K562 (cell line): ENCODE measurements around the gene NAPA. TPM values are rescaled to one million over a fixed set of nuclear protein-coding genes. Genes with fewer than 3 reads are reported as not detected.

Experiments used
- ARHGAP35 ChIP-seq: fragments of 450-650 bp; IDR thresholded peaks from 2 replicates; pipeline ENCODE4 v1.6.1; 2018; ENCODE audit not compliant: partially characterized antibody
- CCNT2 ChIP-seq: IDR thresholded peaks from 2 replicates; pipeline ENCODE4 v1.6.1; 2011; ENCODE audit warnings: borderline replicate concordance, low read depth, mild to moderate bottlenecking, moderate library complexity, mixed read lengths, low read length; ENCODE audit not compliant: insufficient read length; ENCODE audit errors: extremely low read depth
- GATAD2A ChIP-seq: fragments of 450-650 bp; IDR thresholded peaks from 2 replicates; pipeline ENCODE4 v1.6.1; 2017
- MED1 ChIP-seq: sonication (generic); formaldehyde crosslinking; IDR thresholded peaks from 2 replicates; pipeline ENCODE4 v1.8.1; 2023; ENCODE audit warnings: missing genetic modification reagents, borderline replicate concordance
- NCOA1 ChIP-seq: fragments of 450-650 bp; IDR thresholded peaks from 2 replicates; pipeline ENCODE4 v1.6.1; 2016; ENCODE audit warnings: low read depth
- TEAD1 ChIP-seq, 2 experiments: fragments of 450-650 bp in 1 of 2; sonication (generic) in 1 of 2; formaldehyde crosslinking; IDR thresholded peaks; 2 replicates each; pipeline versions ENCODE4 v1.4.0 to v1.8.0; 2020 to 2022; ENCODE audit warnings: mild to moderate bottlenecking in 2 of 2, missing genetic modification reagents in 1 of 2
- TRIM24 ChIP-seq, 2 experiments: fragments of 450-650 bp; IDR thresholded peaks; 2 replicates each; pipeline ENCODE4 v1.6.1; 2016
- polyA plus RNA-seq, 8 experiments: library from polyadenylated mRNA; depleted of rRNA in 4 of 8; stranded (reverse) in 5 of 8; unstranded in 3 of 8; fragments of >200 nt; fragmentation: Nextera tagmentation in 2 of 8; fragmentation: Illumina TruSeq in 1 of 8; extraction: Ambion mirVana in 2 of 8; extraction: Trizol in 1 of 8; gene quantifications; 2 replicates each; pipeline versions ENCODE4 v1.2.1 to v1.2.3, GENCODE V29; 2011 to 2014; ENCODE audit warnings: inconsistent platforms in 1 of 8, missing spikeins in 1 of 8
- total RNA-seq, 7 experiments: library from RNA; depleted of rRNA in 6 of 7; stranded (reverse); fragments of >200 nt in 6 of 7; fragmentation: Illumina TruSeq in 2 of 7; extraction: Trizol in 2 of 7; gene quantifications; 2 replicates each; pipeline versions ENCODE4 v1.2.1 to v1.2.3, GENCODE V29; 2011 to 2021; ENCODE audit warnings: low replicate concordance in 1 of 7
- TF ChIP-seq, protein P1 (sequence below), 2 experiments: fragments of 450-650 bp; IDR thresholded peaks; 2 replicates each; pipeline ENCODE4 v1.6.1; 2018; ENCODE audit warnings: mild to moderate bottlenecking in 2 of 2, low read depth in 1 of 2; ENCODE audit not compliant: partially characterized antibody in 2 of 2
- TF ChIP-seq, protein P2 (sequence below): fragments of 250-450 bp; sonication (Bioruptor Pico); IDR thresholded peaks from 2 replicates; pipeline ENCODE4 v1.9.0; 2021; ENCODE audit warnings: mild to moderate bottlenecking, inconsistent platforms
- TF ChIP-seq, protein P3 (sequence below): sonication (generic); formaldehyde crosslinking; IDR thresholded peaks from 2 replicates; pipeline ENCODE4 v1.8.0; 2023; ENCODE audit warnings: mild to moderate bottlenecking, missing genetic modification reagents
- TF ChIP-seq, protein P4 (sequence below), 2 experiments: IDR thresholded peaks; 2 replicates each; pipeline ENCODE4 v1.6.1; 2011; ENCODE audit warnings: borderline replicate concordance in 1 of 2, control low read depth in 1 of 2, low read depth in 1 of 2, low read length in 1 of 2, mild to moderate bottlenecking in 1 of 2, mixed read lengths in 1 of 2, moderate library complexity in 1 of 2; ENCODE audit not compliant: insufficient read depth in 1 of 2, insufficient read length in 1 of 2, poor library complexity in 1 of 2, severe bottlenecking in 1 of 2; ENCODE audit errors: extremely low read depth in 1 of 2
- TF ChIP-seq, protein P5 (sequence below): fragments of 450-650 bp; formaldehyde crosslinking; IDR thresholded peaks from 2 replicates; pipeline ENCODE4 v1.4.0; 2022; ENCODE audit warnings: missing genetic modification characterization

The NAPA gene
- total and polyA plus RNA-seq, 9 of the 15 experiments (the other 6 are each of a cell fraction or from before 2014, with no cell fraction given), result 5.4 to 98.6 (median 77.5) TPM

DNA sequence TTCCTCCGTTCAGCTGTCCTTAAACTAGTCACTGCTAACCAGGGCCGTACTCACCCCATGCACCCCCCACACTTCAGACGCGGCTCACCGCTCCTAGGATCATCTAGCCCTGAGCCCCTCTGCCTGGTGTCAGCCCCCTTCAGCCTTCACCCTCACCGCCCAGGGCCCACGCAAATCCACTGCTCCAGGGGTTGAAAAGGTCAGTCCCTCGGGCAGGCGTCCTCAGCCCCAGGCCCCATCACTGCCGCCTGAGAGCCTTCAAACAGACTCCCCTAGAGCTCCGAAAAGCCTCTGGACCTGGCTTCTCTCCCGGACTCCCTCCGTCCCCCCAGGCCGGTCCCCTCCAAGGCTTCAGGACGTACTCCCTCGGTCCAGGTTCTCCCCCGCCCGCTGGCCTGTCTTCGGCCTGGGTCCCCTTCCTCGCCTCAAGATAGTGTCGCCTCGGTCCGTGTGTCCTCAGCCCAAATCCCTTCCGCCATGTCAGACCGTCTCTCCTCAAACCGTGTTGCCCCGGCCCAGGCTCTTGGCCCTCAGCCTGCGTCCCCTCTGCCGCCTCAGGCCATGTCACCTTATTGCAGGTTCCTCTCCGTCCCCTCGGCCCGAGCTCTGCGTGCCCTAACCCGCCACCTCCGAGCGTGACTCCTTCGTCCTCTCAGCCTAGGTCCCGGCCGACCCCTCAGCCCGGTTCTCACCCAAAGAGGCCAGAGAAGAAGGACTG, 553 bp downstream of the NAPA start (continued):
- TF ChIP-seq, protein P1, sequence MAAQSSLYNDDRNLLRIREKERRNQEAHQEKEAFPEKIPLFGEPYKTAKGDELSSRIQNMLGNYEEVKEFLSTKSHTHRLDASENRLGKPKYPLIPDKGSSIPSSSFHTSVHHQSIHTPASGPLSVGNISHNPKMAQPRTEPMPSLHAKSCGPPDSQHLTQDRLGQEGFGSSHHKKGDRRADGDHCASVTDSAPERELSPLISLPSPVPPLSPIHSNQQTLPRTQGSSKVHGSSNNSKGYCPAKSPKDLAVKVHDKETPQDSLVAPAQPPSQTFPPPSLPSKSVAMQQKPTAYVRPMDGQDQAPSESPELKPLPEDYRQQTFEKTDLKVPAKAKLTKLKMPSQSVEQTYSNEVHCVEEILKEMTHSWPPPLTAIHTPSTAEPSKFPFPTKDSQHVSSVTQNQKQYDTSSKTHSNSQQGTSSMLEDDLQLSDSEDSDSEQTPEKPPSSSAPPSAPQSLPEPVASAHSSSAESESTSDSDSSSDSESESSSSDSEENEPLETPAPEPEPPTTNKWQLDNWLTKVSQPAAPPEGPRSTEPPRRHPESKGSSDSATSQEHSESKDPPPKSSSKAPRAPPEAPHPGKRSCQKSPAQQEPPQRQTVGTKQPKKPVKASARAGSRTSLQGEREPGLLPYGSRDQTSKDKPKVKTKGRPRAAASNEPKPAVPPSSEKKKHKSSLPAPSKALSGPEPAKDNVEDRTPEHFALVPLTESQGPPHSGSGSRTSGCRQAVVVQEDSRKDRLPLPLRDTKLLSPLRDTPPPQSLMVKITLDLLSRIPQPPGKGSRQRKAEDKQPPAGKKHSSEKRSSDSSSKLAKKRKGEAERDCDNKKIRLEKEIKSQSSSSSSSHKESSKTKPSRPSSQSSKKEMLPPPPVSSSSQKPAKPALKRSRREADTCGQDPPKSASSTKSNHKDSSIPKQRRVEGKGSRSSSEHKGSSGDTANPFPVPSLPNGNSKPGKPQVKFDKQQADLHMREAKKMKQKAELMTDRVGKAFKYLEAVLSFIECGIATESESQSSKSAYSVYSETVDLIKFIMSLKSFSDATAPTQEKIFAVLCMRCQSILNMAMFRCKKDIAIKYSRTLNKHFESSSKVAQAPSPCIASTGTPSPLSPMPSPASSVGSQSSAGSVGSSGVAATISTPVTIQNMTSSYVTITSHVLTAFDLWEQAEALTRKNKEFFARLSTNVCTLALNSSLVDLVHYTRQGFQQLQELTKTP (IDR thresholded peaks at IDR 0.05; ENCODE audit: low read depth in 1 of 2, partially characterized antibody in 2 of 2), result no peak
- TF ChIP-seq GATAD2A (no peak), TRIM24 (IDR thresholded peaks at IDR 0.05) (no peak), MED1 (no peak), NCOA1 (no peak), CCNT2 (no peak), ARHGAP35 (no peak), TEAD1 (CRISPR knock-in tag; IDR thresholded peaks at IDR 0.05) (no peak)
- TF ChIP-seq, protein P2, sequence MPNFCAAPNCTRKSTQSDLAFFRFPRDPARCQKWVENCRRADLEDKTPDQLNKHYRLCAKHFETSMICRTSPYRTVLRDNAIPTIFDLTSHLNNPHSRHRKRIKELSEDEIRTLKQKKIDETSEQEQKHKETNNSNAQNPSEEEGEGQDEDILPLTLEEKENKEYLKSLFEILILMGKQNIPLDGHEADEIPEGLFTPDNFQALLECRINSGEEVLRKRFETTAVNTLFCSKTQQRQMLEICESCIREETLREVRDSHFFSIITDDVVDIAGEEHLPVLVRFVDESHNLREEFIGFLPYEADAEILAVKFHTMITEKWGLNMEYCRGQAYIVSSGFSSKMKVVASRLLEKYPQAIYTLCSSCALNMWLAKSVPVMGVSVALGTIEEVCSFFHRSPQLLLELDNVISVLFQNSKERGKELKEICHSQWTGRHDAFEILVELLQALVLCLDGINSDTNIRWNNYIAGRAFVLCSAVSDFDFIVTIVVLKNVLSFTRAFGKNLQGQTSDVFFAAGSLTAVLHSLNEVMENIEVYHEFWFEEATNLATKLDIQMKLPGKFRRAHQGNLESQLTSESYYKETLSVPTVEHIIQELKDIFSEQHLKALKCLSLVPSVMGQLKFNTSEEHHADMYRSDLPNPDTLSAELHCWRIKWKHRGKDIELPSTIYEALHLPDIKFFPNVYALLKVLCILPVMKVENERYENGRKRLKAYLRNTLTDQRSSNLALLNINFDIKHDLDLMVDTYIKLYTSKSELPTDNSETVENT, result no peak
- TF ChIP-seq, protein P3, sequence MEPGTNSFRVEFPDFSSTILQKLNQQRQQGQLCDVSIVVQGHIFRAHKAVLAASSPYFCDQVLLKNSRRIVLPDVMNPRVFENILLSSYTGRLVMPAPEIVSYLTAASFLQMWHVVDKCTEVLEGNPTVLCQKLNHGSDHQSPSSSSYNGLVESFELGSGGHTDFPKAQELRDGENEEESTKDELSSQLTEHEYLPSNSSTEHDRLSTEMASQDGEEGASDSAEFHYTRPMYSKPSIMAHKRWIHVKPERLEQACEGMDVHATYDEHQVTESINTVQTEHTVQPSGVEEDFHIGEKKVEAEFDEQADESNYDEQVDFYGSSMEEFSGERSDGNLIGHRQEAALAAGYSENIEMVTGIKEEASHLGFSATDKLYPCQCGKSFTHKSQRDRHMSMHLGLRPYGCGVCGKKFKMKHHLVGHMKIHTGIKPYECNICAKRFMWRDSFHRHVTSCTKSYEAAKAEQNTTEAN, result no peak; the same call in 1 of the 2 replicates
- TF ChIP-seq, protein P4, sequence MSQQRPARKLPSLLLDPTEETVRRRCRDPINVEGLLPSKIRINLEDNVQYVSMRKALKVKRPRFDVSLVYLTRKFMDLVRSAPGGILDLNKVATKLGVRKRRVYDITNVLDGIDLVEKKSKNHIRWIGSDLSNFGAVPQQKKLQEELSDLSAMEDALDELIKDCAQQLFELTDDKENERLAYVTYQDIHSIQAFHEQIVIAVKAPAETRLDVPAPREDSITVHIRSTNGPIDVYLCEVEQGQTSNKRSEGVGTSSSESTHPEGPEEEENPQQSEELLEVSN (IDR thresholded peaks at IDR 0.05; ENCODE audit: borderline replicate concordance in 1 of 2, extremely low read depth in 1 of 2, insufficient read depth in 1 of 2, insufficient read length in 1 of 2, low read depth in 1 of 2, low read length in 1 of 2, poor library complexity in 1 of 2, severe bottlenecking in 1 of 2), result no peak
- TF ChIP-seq, protein P5, sequence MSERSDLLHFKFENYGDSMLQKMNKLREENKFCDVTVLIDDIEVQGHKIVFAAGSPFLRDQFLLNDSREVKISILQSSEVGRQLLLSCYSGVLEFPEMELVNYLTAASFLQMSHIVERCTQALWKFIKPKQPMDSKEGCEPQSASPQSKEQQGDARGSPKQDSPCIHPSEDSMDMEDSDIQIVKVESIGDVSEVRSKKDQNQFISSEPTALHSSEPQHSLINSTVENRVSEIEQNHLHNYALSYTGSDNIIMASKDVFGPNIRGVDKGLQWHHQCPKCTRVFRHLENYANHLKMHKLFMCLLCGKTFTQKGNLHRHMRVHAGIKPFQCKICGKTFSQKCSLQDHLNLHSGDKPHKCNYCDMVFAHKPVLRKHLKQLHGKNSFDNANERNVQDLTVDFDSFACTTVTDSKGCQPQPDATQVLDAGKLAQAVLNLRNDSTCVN (CRISPR knock-in tag), result no peak
